KMS-11 (cell line): Measurements from ENCODE around the gene ELFN2.

Experiments
- H2AFZ ChIP-seq: fragments of 200-600 bp; sonication (generic); 2 replicates; pipeline ENCODE4 v1.6.1; 2016; ENCODE audit warnings: antibody characterized with exemption, mixed run types, low read depth
- H3K27ac ChIP-seq: fragments of 200-600 bp; sonication (generic); 2 replicates; pipeline ENCODE4 v1.6.1; 2016; ENCODE audit warnings: mild to moderate bottlenecking, mixed run types
- H3K27me3 ChIP-seq: fragments of 200-600 bp; sonication (generic); 2 replicates; pipeline ENCODE4 v1.6.1; 2017; ENCODE audit warnings: mild to moderate bottlenecking, low read depth, mixed run types, moderate library complexity; ENCODE audit not compliant: insufficient read depth
- H3K36me3 ChIP-seq: fragments of 200-600 bp; sonication (generic); 2 replicates; pipeline ENCODE4 v1.6.1; 2017; ENCODE audit warnings: mild to moderate bottlenecking, mixed run types; ENCODE audit not compliant: insufficient read depth
- H3K4me1 ChIP-seq: fragments of 200-600 bp; sonication (generic); 2 replicates; pipeline ENCODE4 v1.6.1; 2016; ENCODE audit warnings: mild to moderate bottlenecking, low read depth, mixed run types; ENCODE audit not compliant: poor library complexity, severe bottlenecking
- H3K4me2 ChIP-seq: fragments of 200-600 bp; sonication (generic); 2 replicates; pipeline ENCODE4 v1.7.0; 2016; ENCODE audit warnings: mild to moderate bottlenecking, mixed run types
- H3K4me3 ChIP-seq: fragments of 200-600 bp; sonication (generic); IDR thresholded peaks from 2 replicates; pipeline ENCODE4 v1.6.1; 2017; ENCODE audit warnings: low read depth, low read length, mixed read lengths; ENCODE audit not compliant: insufficient read depth
- H3K79me2 ChIP-seq: fragments of 200-600 bp; sonication (generic); 2 replicates; pipeline ENCODE4 v1.6.1; 2016; ENCODE audit warnings: low read depth, mixed run types; ENCODE audit not compliant: insufficient read depth
- H3K9ac ChIP-seq: fragments of 200-600 bp; sonication (generic); 2 replicates; pipeline ENCODE4 v1.6.1; 2016; ENCODE audit warnings: mild to moderate bottlenecking, mixed run types
- H4K20me1 ChIP-seq: fragments of 200-600 bp; sonication (generic); 2 replicates; pipeline ENCODE4 v1.6.1; 2016; ENCODE audit warnings: mild to moderate bottlenecking, mixed run types; ENCODE audit not compliant: insufficient read depth
- TF ChIP-seq, protein P1 (sequence below): fragments of 200-600 bp; sonication (generic); conservative IDR thresholded peaks from 2 replicates; pipeline ENCODE4 v1.6.1; 2017; ENCODE audit warnings: low read depth, mild to moderate bottlenecking, antibody characterized with exemption, low read length, moderate library complexity, mixed read lengths

ELFN2 gene

DNA sequence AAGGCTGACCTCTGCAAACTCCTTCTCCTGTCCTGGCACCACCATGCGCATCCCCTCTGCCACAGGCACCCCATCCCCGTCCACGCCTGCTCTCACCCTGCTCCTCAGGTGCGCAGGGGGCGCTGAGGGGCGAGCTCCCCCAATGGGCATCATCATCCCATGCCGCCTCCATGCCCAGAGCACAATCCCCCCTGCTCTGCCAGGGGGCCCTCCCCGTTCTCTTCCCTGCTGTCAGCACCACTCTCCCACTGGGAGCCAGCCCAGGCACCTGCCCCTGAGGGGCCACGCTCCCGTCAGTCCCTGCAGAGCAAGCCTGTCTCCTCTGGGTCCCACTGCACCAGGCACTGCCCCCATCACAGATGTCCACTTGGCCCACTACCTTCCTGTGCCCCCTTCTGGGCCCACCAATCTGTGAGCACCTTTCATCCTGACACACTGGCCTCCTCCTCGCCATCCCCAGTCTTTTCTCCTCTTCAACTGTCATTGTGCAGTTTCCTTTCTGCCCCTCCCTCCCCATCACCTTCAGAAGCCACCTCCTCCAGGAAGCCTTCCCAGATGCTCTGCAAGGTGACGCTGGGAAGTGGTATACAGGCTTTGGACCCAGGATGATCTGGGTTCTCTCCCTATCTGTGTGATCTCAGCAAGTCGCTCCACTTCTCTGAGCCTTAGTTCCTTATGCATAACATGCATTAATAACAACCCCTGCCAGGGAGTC is 82.4 kb downstream of the ELFN2 start:
- H3K4me2 ChIP-seq: no peak overlapping the region
- H3K79me2 ChIP-seq: no peaks in the 10 kb centered on the region

DNA sequence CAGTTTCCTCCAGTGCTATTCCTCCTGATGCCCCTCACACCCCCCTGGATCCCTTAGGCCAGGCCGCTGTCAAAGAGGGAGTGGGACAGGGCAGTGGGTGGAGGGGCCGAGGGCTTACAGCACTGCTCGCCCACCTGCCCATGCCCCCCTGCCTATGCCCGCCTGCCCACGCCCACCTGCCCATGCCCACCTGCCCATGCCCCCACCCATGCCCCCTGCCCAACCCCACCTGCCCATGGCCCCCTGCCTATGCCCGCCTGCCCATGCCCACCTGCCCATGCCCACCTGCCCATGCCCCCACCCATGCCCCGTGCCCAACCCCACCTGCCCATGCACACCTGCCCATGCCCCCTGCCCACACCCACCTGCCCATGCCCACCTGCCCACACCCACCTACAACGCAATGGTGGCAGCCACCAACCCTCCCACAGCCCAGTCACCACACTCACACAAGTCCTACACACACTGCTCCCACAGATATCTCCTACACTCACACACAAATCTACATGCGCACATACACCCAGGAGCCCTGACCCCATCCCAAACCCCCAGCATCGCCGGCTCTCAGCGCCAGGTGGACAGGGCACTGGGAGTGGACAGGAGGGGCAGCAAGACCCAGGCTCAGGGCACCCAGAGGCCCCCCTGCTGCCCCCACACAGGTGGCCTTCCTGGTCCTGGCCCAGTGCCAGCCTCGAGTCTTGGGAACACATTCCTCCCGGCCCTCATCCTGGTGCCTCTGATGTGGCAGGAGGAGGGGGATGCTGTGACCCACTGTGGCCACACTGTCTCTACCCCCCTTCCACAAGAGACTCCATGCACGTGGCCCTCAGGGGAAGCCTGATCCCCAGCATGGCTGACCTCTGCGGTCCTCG is 83.2 kb downstream of the ELFN2 start:
- H3K27me3 ChIP-seq: peaks cover 59% of the 10 kb centered on the region
- no peak overlapping the region for H3K9ac ChIP-seq
- H4K20me1 ChIP-seq: no peaks in the 10 kb centered on the region
- no peak overlapping the region for H2AFZ ChIP-seq
- no peak overlapping the region for H3K4me2 ChIP-seq
- no peaks in the 10 kb centered on the region for H3K79me2 ChIP-seq
- no peaks in the 10 kb centered on the region for H3K36me3 ChIP-seq
- no peak overlapping the region for H3K27ac ChIP-seq
- TF ChIP-seq, protein P1, sequence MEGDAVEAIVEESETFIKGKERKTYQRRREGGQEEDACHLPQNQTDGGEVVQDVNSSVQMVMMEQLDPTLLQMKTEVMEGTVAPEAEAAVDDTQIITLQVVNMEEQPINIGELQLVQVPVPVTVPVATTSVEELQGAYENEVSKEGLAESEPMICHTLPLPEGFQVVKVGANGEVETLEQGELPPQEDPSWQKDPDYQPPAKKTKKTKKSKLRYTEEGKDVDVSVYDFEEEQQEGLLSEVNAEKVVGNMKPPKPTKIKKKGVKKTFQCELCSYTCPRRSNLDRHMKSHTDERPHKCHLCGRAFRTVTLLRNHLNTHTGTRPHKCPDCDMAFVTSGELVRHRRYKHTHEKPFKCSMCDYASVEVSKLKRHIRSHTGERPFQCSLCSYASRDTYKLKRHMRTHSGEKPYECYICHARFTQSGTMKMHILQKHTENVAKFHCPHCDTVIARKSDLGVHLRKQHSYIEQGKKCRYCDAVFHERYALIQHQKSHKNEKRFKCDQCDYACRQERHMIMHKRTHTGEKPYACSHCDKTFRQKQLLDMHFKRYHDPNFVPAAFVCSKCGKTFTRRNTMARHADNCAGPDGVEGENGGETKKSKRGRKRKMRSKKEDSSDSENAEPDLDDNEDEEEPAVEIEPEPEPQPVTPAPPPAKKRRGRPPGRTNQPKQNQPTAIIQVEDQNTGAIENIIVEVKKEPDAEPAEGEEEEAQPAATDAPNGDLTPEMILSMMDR: no peak
- H3K4me3 ChIP-seq: no peak overlapping the region
- H3K4me1 ChIP-seq: no peaks in the 10 kb centered on the region

More for the DNA sequence above, 82.4 kb downstream of the ELFN2 start:
- peaks cover 59% of the 10 kb centered on the region for H3K27me3 ChIP-seq
- H2AFZ ChIP-seq: no peak overlapping the region
- no peak overlapping the region for H3K9ac ChIP-seq
- H3K36me3 ChIP-seq: no peaks in the 10 kb centered on the region
- TF ChIP-seq, protein P1: no peak
- H3K27ac ChIP-seq: no peak overlapping the region
- H3K4me1 ChIP-seq: no peaks in the 10 kb centered on the region
- no peaks in the 10 kb centered on the region for H4K20me1 ChIP-seq
- H3K4me3 ChIP-seq: no peak overlapping the region

DNA sequence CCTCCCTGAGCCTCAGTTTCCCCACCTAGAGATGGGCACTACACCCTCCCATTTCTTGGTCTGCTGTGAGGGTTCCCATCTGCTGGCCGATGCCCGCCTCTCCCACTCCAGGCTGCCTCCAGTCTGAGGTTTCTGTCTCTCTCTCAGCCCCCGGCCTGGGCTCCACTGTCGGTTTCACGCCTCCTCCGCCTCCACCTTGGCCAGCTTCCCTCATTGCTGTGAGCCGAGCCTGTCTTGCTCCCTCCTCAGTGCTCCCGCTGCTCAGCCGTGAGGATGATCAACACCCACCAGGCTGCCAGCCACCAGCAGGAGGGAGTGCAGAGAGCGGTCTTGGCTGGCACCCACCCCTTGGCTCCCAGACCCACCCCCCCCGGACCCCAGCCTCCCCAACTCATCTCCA is 83.9 kb downstream of the ELFN2 start:
- TF ChIP-seq, protein P1: no peak

DNA sequence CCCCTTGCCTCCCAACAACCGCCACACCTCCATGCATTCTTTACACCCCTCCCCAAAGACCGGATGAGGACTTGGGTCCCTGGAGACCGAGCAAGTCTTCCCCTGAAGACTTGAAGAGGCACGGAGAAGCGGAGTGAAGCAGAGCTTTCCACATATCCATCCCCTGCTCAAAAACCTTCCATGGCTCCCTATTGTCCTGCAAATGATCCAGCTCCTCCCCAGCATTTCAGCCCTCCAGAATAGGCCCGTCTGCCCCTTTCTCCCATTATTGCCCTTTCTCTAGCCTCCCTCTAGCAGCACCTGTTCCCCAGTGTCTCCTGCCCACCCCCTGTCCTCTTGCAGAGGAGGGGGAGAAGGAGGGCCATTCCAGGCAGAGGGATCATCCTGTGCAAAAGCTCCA is 85.2 kb downstream of the ELFN2 start:
- H3K27me3 ChIP-seq: peaks cover 69% of the 10 kb centered on the region
- H3K9ac ChIP-seq: no peak overlapping the region
- no peaks in the 10 kb centered on the region for H3K36me3 ChIP-seq
- no peak overlapping the region for H3K4me3 ChIP-seq
- H2AFZ ChIP-seq: no peak overlapping the region
- no peaks in the 10 kb centered on the region for H3K79me2 ChIP-seq
- no peaks in the 10 kb centered on the region for H3K4me1 ChIP-seq
- no peaks in the 10 kb centered on the region for H4K20me1 ChIP-seq
- TF ChIP-seq, protein P1: no peak
- no peak overlapping the region for H3K4me2 ChIP-seq
- no peak overlapping the region for H3K27ac ChIP-seq

More for the DNA sequence above, 83.9 kb downstream of the ELFN2 start:
- no peak overlapping the region for H3K4me2 ChIP-seq
- no peaks in the 10 kb centered on the region for H4K20me1 ChIP-seq
- H3K9ac ChIP-seq: no peak overlapping the region
- no peaks in the 10 kb centered on the region for H3K79me2 ChIP-seq
- no peak overlapping the region for H3K4me3 ChIP-seq
- H3K36me3 ChIP-seq: no peaks in the 10 kb centered on the region
- no peaks in the 10 kb centered on the region for H3K4me1 ChIP-seq
- no peak overlapping the region for H2AFZ ChIP-seq
- H3K27me3 ChIP-seq: peaks cover 60% of the 10 kb centered on the region
- no peak overlapping the region for H3K27ac ChIP-seq
